PFSK-1 (cell line): ENCODE measurements around the gene TCEAL4. TPM values are rescaled to one million over a fixed set of nuclear protein-coding genes. Genes with fewer than 3 reads are reported as not detected.

Source experiments
- FOXP2 ChIP-seq: optimal IDR thresholded peaks from 2 replicates; pipeline ENCODE3; 2011; ENCODE audit warnings: borderline replicate concordance, control low read depth, inconsistent platforms; ENCODE audit not compliant: insufficient read depth; ENCODE audit errors: extremely low read length, extremely low read depth
- POLR2AphosphoS5 ChIP-seq: IDR thresholded peaks from 2 replicates; pipeline ENCODE4 v1.6.1; 2012; ENCODE audit warnings: low read depth, mild to moderate bottlenecking, control low read depth, low read length, moderate library complexity
- REST ChIP-seq, 2 experiments: IDR thresholded peaks; 2 replicates each; pipeline versions ENCODE4 v1.6.1 to v1.8.0; 2011 to 2012; ENCODE audit warnings: low read depth in 2 of 2, low read length in 2 of 2, control low read depth in 1 of 2, inconsistent platforms in 1 of 2, mild to moderate bottlenecking in 1 of 2, moderate library complexity in 1 of 2; ENCODE audit not compliant: insufficient read depth in 1 of 2
- SIN3A ChIP-seq: IDR thresholded peaks from 2 replicates; pipeline ENCODE4 v1.6.1; 2012; ENCODE audit warnings: mild to moderate bottlenecking, low read length, moderate library complexity, borderline replicate concordance; ENCODE audit not compliant: insufficient read depth
- TAF1 ChIP-seq: IDR thresholded peaks from 2 replicates; pipeline ENCODE4 v1.6.1; 2012; ENCODE audit warnings: low read length, control low read depth, borderline replicate concordance; ENCODE audit not compliant: insufficient read depth
- polyA plus RNA-seq: library from polyadenylated mRNA; unstranded; fragments of >200 nt; gene quantifications from one replicate; pipeline ENCODE4 v1.2.1, GENCODE V29; 2012; ENCODE audit warnings: low read depth, missing spikeins; ENCODE audit not compliant: insufficient read length

TCEAL4 gene
- polyA plus RNA-seq = 54.7 TPM

DNA sequence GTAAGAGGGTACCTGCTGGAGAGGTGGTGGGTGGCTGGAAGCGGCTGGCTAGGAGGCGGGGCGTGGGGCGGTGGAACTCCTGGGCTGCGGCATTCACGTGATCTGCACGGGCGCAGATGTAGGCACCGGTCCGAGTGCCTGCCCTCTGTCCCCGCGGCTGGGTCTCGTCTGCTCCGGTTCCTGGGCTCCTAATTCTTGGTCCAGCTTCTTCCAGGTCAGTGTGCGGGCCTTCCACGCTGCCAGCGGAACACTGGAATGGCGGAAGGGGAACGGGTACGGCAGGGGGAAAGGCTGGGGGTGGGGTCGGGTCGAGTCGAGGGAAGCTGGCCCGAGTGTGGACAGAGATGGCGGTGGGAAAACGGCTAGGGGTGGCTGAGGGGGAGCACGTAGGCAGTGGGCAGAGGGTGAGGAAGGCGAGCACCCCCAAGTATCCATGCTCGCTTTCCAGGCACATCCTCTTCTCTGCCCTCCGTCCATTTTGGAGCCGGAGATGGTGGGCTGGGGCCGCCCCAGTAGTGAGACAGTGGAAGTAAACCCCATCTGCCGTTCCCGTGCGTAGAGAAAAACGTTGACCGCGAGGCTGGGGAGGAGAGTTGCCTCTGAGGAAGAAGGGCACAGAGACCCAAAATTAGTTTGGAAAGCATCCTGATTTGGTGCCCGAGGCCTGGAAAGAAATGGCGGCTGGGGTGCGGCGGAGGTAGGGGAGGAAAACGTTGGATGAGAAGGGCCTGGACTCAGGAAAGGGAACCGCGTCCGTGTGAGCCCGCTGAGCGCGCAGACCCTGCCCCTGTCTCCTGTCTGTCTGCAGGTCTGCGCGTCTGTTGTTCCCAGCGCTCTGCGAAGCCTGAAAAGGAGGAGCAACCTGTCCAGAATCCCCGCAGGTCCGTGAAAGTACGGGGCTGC lies at the start of gene TCEAL4:
Gene TCEAL4 (plus strand): TSS at position 105 of the 903 bp plus-strand sequence. CDS start 1,161 bp downstream, outside the sequence.
- no peak for TF ChIP-seq POLR2AphosphoS5

DNA sequence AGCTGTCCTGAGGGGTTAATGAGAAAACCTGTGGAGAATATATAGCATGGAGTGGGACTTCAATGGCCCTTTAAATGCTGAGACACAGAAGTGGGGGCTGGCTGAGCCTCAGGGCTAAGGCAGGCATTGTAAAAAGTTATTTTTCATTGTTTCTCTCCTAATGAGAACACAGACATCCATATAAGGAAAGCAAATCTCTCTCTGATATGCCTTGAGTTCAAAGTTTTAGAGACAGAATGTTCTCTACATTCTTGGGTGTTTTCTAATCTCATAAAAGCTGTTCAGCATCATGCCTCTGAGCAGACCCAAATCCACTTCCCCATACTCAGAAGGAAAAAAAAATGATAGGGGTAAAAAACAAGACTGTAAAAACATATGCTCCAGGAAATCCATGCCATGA lies 49.2 kb upstream of the TCEAL4 start:
- TF ChIP-seq POLR2AphosphoS5 (no peak), FOXP2 (no peak), REST (IDR thresholded peaks at IDR 0.05; ENCODE audit: insufficient read depth in 1 of 2, low read depth in 2 of 2, low read length in 2 of 2) (no peak), SIN3A (no peak), TAF1 (no peak)

DNA sequence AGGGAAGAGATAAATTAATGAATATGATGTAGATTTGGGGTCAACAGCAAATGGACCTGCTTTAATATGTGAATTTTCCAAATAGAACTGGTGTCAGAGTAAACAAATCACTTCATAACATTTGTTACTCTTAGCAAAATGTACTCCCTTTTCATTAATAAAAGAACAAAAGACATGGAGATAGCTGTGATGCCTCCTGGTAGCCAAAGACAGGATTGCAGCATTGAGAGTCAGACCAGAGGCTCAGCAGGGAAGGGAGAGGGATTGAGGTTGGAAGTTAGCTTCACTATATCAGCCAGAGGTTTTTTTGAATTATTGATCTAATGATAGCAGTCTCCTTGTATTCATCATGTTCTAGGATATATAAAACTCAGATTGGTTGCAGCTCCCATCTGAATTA lies 48.6 kb upstream of the TCEAL4 start:
- TF ChIP-seq REST (IDR thresholded peaks at IDR 0.05; ENCODE audit: insufficient read depth in 1 of 2, low read depth in 2 of 2, low read length in 2 of 2) = no peak
- no peak for TF ChIP-seq FOXP2
- no peak for TF ChIP-seq TAF1
- TF ChIP-seq POLR2AphosphoS5 = no peak
- no peak for TF ChIP-seq SIN3A

DNA sequence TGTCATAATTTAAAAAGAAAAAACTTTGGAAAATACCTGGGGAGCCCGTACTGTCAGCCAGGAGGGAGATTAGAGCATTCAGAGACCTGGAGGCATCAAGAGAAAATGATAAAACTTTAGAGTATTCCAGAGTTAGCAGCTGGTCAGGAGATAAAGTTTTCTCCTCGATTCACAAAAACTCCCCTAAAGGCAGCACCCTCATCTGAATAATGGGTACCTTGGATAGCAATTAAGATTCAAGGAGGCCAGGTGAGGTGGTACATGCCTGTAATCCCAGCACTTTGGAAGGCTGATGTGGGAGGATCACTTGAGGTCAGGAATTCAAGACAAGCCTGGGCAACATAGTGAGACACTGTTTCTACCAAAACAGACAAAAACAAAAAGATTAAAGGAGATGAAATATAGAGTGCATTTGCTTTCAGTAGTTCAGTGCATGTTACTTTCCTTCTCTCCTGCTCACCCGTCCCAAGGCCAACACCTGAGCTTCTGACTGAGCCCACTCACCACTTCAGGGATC lies 47.4 kb upstream of the TCEAL4 start:
- TF ChIP-seq REST (IDR thresholded peaks at IDR 0.05; ENCODE audit: insufficient read depth in 1 of 2, low read depth in 2 of 2, low read length in 2 of 2) = no peak
- TF ChIP-seq SIN3A = no peak
- TF ChIP-seq TAF1 = no peak
- TF ChIP-seq FOXP2 = no peak
- no peak for TF ChIP-seq POLR2AphosphoS5

DNA sequence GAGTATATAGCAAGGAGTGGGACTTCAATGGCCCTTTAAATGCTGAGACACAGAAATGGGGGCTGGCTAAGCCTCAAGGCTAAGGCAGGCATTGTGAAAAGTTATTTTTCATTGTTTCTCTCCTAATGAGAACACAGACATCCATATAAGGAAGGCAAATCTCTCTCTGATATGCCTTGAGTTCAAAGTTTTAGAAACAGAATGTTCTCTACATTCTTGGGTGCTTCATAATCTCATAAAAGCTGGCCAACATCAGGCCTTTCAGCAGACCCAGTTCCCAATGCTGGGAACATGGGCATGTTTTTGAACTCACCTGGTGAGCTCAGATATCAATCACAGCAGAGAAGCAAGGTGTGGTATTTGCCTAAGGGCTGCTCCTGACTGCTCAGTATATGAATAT lies 46.6 kb upstream of the TCEAL4 start:
- no peak for TF ChIP-seq FOXP2
- no peak for TF ChIP-seq TAF1
- no peak for TF ChIP-seq REST (IDR thresholded peaks at IDR 0.05; ENCODE audit: insufficient read depth in 1 of 2, low read depth in 2 of 2, low read length in 2 of 2)
- no peak for TF ChIP-seq SIN3A
- no peak for TF ChIP-seq POLR2AphosphoS5
